Transverse colon (tissue), 4 donors: Measurements from ENCODE around the gene UBE2G1.

Experiments used
- POLR2AphosphoS5 ChIP-seq, 3 donors: sonication (generic); formaldehyde crosslinking; IDR thresholded peaks; one replicate each; pipeline ENCODE4 v1.6.1; 2016; ENCODE audit warnings: antibody characterized with exemption in 3 of 3
- TF ChIP-seq, protein P1 (sequence below), 5 experiments: fragments of 200-600 bp in 3 of 5; fragments of 450-650 bp in 2 of 5; sonication (generic) in 3 of 5; IDR thresholded peaks; 1 replicate in 2 of 5; 2 replicates in 3 of 5; pipeline ENCODE4 v1.5.1; 2016 to 2017; ENCODE audit warnings: antibody characterized with exemption in 5 of 5, inconsistent platforms in 3 of 5, mild to moderate bottlenecking in 2 of 5, moderate library complexity in 1 of 5

DNA sequence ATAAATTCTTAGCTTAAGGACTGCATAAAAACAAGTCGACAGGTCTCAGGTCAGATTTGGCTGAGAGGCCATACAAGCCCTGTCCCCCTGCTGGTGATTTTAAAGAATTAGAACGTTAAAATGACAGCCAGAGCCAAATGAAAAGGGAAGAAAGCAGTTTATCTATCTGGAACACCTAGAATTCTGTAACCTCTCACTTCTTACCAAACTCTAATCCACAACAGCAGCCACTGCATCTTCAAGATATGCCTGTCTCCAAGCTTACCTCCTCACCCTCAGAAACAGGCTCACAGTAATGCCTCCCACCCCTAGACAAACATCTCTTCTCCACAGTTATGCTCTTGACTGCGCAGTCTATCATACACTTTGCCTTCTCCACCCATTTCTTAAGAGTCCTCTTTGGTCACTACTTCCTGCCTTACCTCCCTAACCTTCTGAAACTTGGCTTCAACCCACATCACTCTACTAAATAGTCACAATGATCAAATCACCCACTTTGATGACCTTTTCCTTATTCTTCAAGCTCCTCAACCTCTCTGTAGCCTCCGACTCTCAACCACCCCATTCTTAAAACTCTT lies 116.9 kb downstream of the UBE2G1 start:
- TF ChIP-seq, protein P1, sequence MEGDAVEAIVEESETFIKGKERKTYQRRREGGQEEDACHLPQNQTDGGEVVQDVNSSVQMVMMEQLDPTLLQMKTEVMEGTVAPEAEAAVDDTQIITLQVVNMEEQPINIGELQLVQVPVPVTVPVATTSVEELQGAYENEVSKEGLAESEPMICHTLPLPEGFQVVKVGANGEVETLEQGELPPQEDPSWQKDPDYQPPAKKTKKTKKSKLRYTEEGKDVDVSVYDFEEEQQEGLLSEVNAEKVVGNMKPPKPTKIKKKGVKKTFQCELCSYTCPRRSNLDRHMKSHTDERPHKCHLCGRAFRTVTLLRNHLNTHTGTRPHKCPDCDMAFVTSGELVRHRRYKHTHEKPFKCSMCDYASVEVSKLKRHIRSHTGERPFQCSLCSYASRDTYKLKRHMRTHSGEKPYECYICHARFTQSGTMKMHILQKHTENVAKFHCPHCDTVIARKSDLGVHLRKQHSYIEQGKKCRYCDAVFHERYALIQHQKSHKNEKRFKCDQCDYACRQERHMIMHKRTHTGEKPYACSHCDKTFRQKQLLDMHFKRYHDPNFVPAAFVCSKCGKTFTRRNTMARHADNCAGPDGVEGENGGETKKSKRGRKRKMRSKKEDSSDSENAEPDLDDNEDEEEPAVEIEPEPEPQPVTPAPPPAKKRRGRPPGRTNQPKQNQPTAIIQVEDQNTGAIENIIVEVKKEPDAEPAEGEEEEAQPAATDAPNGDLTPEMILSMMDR (IDR thresholded peaks at IDR 0.05) = peak; percentile 38 to 51 (median 49)
- TF ChIP-seq POLR2AphosphoS5 (IDR thresholded peaks at IDR 0.05) = no peak
